ENCODE results near the gene ENTR1. TPM values are rescaled to one million over a fixed set of nuclear protein-coding genes. Genes with fewer than 3 reads are reported as not detected.

The ENTR1 gene
- total and polyA plus RNA-seq, 2 of the 13 experiments (the other 11 are each of a cell fraction or from before 2014, with no cell fraction given) = 70.1 to 76.4 TPM

DNA sequence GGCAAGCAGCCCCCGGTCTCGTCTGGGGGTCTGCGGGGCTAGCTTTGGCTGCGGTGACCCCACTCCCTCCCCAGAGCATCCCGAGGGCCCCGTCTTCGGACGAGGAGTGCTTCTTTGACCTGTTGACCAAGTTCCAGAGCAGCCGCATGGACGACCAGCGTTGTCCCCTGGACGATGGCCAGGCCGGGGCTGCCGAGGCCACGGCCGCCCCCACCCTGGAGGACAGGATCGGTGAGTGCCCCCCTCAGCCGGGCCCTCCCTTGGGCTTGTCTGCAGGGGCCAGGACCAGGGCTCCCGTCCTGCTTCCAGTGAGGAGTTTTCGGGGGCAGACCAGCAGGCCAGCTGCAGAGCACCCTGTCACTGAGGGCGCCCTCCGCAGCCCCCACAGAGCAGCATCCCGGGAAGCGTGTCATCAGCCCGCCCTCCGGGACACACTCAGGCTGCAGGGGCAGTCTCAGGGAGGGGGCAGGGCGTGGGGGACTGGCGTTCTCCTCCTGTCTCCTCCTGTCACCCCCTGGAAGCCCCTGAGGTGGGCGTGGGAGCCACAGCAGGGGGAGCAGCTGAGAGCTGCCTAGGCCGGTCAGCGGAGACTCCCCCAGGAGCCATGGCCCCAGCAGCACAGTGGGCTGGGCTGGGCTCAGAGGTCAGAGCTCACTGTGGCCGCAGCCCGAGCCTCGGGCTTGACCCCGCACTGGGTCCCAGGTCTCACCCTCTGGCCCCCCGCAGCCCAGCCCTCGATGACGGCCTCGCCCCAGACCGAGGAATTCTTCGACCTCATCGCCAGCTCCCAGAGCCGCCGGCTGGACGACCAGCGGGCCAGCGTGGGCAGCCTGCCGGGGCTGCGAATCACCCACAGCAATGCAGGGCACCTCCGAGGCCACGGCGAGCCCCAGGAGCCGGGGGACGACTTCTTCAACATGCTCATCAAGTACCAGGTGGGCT lies 54.5 kb downstream of the ENTR1 start (continued):
- TF ChIP-seq, protein P1, sequence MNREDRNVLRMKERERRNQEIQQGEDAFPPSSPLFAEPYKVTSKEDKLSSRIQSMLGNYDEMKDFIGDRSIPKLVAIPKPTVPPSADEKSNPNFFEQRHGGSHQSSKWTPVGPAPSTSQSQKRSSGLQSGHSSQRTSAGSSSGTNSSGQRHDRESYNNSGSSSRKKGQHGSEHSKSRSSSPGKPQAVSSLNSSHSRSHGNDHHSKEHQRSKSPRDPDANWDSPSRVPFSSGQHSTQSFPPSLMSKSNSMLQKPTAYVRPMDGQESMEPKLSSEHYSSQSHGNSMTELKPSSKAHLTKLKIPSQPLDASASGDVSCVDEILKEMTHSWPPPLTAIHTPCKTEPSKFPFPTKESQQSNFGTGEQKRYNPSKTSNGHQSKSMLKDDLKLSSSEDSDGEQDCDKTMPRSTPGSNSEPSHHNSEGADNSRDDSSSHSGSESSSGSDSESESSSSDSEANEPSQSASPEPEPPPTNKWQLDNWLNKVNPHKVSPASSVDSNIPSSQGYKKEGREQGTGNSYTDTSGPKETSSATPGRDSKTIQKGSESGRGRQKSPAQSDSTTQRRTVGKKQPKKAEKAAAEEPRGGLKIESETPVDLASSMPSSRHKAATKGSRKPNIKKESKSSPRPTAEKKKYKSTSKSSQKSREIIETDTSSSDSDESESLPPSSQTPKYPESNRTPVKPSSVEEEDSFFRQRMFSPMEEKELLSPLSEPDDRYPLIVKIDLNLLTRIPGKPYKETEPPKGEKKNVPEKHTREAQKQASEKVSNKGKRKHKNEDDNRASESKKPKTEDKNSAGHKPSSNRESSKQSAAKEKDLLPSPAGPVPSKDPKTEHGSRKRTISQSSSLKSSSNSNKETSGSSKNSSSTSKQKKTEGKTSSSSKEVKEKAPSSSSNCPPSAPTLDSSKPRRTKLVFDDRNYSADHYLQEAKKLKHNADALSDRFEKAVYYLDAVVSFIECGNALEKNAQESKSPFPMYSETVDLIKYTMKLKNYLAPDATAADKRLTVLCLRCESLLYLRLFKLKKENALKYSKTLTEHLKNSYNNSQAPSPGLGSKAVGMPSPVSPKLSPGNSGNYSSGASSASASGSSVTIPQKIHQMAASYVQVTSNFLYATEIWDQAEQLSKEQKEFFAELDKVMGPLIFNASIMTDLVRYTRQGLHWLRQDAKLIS (CRISPR knock-in tag; IDR thresholded peaks at IDR 0.05) = no peak
- TF ChIP-seq ZNF788 (CRISPR knock-in tag; IDR thresholded peaks at IDR 0.05; ENCODE audit: borderline replicate concordance) = no peak
- TF ChIP-seq KAT8 (CRISPR knock-in tag; IDR thresholded peaks at IDR 0.05) = no peak
- no peak for TF ChIP-seq ZEB1 (IDR thresholded peaks at IDR 0.05; ENCODE audit: insufficient replicate concordance, low read depth)
- TF ChIP-seq, protein P2, sequence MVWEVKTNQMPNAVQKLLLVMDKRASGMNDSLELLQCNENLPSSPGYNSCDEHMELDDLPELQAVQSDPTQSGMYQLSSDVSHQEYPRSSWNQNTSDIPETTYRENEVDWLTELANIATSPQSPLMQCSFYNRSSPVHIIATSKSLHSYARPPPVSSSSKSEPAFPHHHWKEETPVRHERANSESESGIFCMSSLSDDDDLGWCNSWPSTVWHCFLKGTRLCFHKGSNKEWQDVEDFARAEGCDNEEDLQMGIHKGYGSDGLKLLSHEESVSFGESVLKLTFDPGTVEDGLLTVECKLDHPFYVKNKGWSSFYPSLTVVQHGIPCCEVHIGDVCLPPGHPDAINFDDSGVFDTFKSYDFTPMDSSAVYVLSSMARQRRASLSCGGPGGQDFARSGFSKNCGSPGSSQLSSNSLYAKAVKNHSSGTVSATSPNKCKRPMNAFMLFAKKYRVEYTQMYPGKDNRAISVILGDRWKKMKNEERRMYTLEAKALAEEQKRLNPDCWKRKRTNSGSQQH (CRISPR knock-in tag; IDR thresholded peaks at IDR 0.05; ENCODE audit: low read depth) = no peak
- TF ChIP-seq CEBPG (CRISPR knock-in tag; IDR thresholded peaks at IDR 0.05) = no peak
- TF ChIP-seq ADNP (CRISPR knock-in tag; IDR thresholded peaks at IDR 0.05) = no peak
- TF ChIP-seq, protein P3, sequence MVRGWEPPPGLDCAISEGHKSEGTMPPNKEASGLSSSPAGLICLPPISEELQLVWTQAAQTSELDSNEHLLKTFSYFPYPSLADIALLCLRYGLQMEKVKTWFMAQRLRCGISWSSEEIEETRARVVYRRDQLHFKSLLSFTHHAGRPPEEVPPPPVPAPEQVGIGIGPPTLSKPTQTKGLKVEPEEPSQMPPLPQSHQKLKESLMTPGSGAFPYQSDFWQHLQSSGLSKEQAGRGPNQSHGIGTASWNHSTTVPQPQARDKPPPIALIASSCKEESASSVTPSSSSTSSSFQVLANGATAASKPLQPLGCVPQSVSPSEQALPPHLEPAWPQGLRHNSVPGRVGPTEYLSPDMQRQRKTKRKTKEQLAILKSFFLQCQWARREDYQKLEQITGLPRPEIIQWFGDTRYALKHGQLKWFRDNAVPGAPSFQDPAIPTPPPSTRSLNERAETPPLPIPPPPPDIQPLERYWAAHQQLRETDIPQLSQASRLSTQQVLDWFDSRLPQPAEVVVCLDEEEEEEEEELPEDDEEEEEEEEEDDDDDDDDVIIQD (CRISPR knock-in tag; IDR thresholded peaks at IDR 0.05; ENCODE audit: low read depth) = no peak
- TF ChIP-seq POGZ (CRISPR knock-in tag; IDR thresholded peaks at IDR 0.05) = no peak
- no peak for TF ChIP-seq ZFYVE20 (CRISPR knock-in tag; IDR thresholded peaks at IDR 0.05; ENCODE audit: borderline replicate concordance, low read depth)
- TF ChIP-seq, protein P4, sequence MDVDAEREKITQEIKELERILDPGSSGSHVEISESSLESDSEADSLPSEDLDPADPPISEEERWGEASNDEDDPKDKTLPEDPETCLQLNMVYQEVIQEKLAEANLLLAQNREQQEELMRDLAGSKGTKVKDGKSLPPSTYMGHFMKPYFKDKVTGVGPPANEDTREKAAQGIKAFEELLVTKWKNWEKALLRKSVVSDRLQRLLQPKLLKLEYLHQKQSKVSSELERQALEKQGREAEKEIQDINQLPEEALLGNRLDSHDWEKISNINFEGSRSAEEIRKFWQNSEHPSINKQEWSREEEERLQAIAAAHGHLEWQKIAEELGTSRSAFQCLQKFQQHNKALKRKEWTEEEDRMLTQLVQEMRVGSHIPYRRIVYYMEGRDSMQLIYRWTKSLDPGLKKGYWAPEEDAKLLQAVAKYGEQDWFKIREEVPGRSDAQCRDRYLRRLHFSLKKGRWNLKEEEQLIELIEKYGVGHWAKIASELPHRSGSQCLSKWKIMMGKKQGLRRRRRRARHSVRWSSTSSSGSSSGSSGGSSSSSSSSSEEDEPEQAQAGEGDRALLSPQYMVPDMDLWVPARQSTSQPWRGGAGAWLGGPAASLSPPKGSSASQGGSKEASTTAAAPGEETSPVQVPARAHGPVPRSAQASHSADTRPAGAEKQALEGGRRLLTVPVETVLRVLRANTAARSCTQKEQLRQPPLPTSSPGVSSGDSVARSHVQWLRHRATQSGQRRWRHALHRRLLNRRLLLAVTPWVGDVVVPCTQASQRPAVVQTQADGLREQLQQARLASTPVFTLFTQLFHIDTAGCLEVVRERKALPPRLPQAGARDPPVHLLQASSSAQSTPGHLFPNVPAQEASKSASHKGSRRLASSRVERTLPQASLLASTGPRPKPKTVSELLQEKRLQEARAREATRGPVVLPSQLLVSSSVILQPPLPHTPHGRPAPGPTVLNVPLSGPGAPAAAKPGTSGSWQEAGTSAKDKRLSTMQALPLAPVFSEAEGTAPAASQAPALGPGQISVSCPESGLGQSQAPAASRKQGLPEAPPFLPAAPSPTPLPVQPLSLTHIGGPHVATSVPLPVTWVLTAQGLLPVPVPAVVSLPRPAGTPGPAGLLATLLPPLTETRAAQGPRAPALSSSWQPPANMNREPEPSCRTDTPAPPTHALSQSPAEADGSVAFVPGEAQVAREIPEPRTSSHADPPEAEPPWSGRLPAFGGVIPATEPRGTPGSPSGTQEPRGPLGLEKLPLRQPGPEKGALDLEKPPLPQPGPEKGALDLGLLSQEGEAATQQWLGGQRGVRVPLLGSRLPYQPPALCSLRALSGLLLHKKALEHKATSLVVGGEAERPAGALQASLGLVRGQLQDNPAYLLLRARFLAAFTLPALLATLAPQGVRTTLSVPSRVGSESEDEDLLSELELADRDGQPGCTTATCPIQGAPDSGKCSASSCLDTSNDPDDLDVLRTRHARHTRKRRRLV (CRISPR knock-in tag; IDR thresholded peaks at IDR 0.05) = no peak
- no peak; a peak in 1 of 4 replicates for TF ChIP-seq NR2F1 (CRISPR knock-in tag; IDR thresholded peaks at IDR 0.05)
- TF ChIP-seq NFATC3 (CRISPR knock-in tag; IDR thresholded peaks at IDR 0.05) = no peak
- TF ChIP-seq, protein P5, sequence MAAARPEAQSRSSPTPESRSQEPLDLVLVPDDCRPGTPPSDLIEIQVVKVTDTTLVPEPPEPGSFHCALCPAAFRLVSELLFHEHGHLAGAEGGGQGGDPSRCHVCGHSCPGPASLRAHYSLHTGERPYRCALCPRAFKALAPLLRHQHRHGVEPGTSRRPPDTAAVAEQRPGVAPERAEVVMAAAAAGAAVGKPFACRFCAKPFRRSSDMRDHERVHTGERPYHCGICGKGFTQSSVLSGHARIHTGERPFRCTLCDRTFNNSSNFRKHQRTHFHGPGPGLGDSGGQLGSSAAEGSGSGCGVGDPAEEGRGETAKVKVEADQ (CRISPR knock-in tag; IDR thresholded peaks at IDR 0.05; ENCODE audit: borderline replicate concordance) = no peak

Measured in HepG2 (cell line).